DND-41 (cell line): ENCODE results near the gene AP1G1.
A peak's percentile ranks its signal among the peaks of the same experiment; 100 is the strongest.

Experiments
- ATAC-seq: fragments of 200-7000 bp; cut with Tn5 transposase; 3 replicates; pipeline ENCODE4 v1.9.1; 2021; ENCODE audit warnings: low read depth; ENCODE audit not compliant: insufficient read depth
- DNase-seq: peaks from one replicate; pipeline ENCODE4 v3.0.0-alpha.2; 2020
- H2AFZ ChIP-seq: 2 replicates; pipeline ENCODE4 v1.6.0; 2012; ENCODE audit warnings: low read depth, low read length
- H3K27ac ChIP-seq: 2 replicates; pipeline ENCODE4 v1.5.1; 2012; ENCODE audit warnings: low read length, inconsistent platforms
- H3K27me3 ChIP-seq: fragments of 200-600 bp; sonication (generic); 2 replicates; pipeline ENCODE4 v1.6.0; 2012; ENCODE audit warnings: low read length, mild to moderate bottlenecking, inconsistent platforms; ENCODE audit not compliant: insufficient read depth, poor library complexity
- H3K36me3 ChIP-seq: 2 replicates; pipeline ENCODE4 v1.5.1; 2012; ENCODE audit warnings: low read length, inconsistent platforms; ENCODE audit not compliant: insufficient read depth
- H3K4me1 ChIP-seq: 2 replicates; pipeline ENCODE4 v1.5.1; 2012; ENCODE audit warnings: mild to moderate bottlenecking, low read length; ENCODE audit not compliant: insufficient read depth
- H3K4me2 ChIP-seq: 2 replicates; pipeline ENCODE4 v1.6.0; 2012; ENCODE audit warnings: mild to moderate bottlenecking, moderate library complexity, low read length, inconsistent platforms; ENCODE audit not compliant: insufficient read depth
- H3K4me3 ChIP-seq, 2 experiments: fragments of 200-600 bp in 1 of 2; shearing (Covaris generic) in 1 of 2; 2 replicates each; pipeline ENCODE4 v1.5.1; 2012 to 2016; ENCODE audit warnings: inconsistent platforms in 2 of 2, low read length in 2 of 2, mild to moderate bottlenecking in 2 of 2, low read depth in 1 of 2, moderate library complexity in 1 of 2
- H3K79me2 ChIP-seq: 2 replicates; pipeline ENCODE4 v1.6.0; 2012; ENCODE audit warnings: low read length, inconsistent platforms; ENCODE audit not compliant: insufficient read depth
- H3K9ac ChIP-seq: 2 replicates; pipeline ENCODE4 v1.6.0; 2012; ENCODE audit warnings: low read depth, mild to moderate bottlenecking, inconsistent platforms, low read length, moderate library complexity
- H3K9me3 ChIP-seq: 2 replicates; pipeline ENCODE4 v1.5.1; 2012; ENCODE audit warnings: low read length, moderate library complexity, mild to moderate bottlenecking, inconsistent platforms; ENCODE audit not compliant: insufficient read depth, severe bottlenecking
- H4K20me1 ChIP-seq: 2 replicates; pipeline ENCODE4 v1.6.0; 2012; ENCODE audit warnings: low read length; ENCODE audit not compliant: insufficient read depth
- CTCF ChIP-seq: IDR thresholded peaks from 2 replicates; pipeline ENCODE4 v1.5.1; 2012; ENCODE audit warnings: borderline replicate concordance, low read length, moderate library complexity, mild to moderate bottlenecking; ENCODE audit not compliant: poor library complexity, severe bottlenecking; ENCODE audit errors: extremely low read depth
- EZH2 ChIP-seq: IDR thresholded peaks from 3 replicates; pipeline ENCODE4 v1.6.1; 2012; ENCODE audit warnings: borderline replicate concordance, low read depth, mild to moderate bottlenecking, moderate library complexity, low read length, inconsistent platforms; ENCODE audit not compliant: severe bottlenecking

The AP1G1 gene

GRCh38 chr16:71808593-71809459 lies at the start of gene AP1G1:
AP1G1 (minus strand) TSS chr16:71808834; CDS start chr16:71789479, 19,355 bp downstream.
- peaks cover 32% of the 10 kb centered on the region for H3K4me1 ChIP-seq
- H3K79me2 ChIP-seq, result peaks cover 49% of the 10 kb centered on the region
- peak within 1 kb of the TSS; percentile 99 for H3K27ac ChIP-seq

GRCh38 chr16:71855937-71856662 lies 47.5 kb upstream of the AP1G1 start:
- H3K36me3 ChIP-seq, result peaks cover 61% of the 10 kb centered on the region
- ATAC-seq (no peak), DNase-seq (no peak)
- H3K9ac ChIP-seq, result no peak overlapping the region
- H3K79me2 ChIP-seq, result peaks cover 17% of the 10 kb centered on the region; the same call in 1 of the 2 replicates
- no peak overlapping the region for H3K27ac ChIP-seq
- TF ChIP-seq CTCF (no peak), EZH2 (no peak)
- no peak overlapping the region for H3K4me3 ChIP-seq
- no peaks in the 10 kb centered on the region for H3K9me3 ChIP-seq
- peaks cover 40% of the 10 kb centered on the region; the same call in 1 of the 2 replicates for H4K20me1 ChIP-seq
- H3K4me1 ChIP-seq, result peaks cover 9% of the 10 kb centered on the region
- H3K4me2 ChIP-seq, result no peak overlapping the region
- no peaks in the 10 kb centered on the region for H3K27me3 ChIP-seq
- H2AFZ ChIP-seq, result no peak overlapping the region

More at GRCh38 chr16:71808593-71809459, at the start of gene AP1G1:
- ATAC-seq (peak; percentile 96), DNase-seq (peak; percentile 95)
- Histone ChIP-seq H3K4me2 (peak within 1 kb of the TSS; percentile 99), H3K4me3 (peak within 1 kb of the TSS; percentile 95 to 96), H4K20me1 (peaks cover 19% of the 10 kb centered on the region), H2AFZ (peak within 1 kb of the TSS; percentile 95), H3K9ac (peak within 1 kb of the TSS; percentile 68), H3K27me3 (no peaks in the 10 kb centered on the region), H3K9me3 (no peaks in the 10 kb centered on the region), H3K36me3 (peaks cover 16% of the 10 kb centered on the region)
- no peak for TF ChIP-seq CTCF
- no peak for TF ChIP-seq EZH2

- Histone ChIP-seq H3K4me2 (no peak overlapping the region), H3K4me3 (no peak overlapping the region), H2AFZ (no peak overlapping the region), H3K9me3 (no peaks in the 10 kb centered on the region), H3K27me3 (no peaks in the 10 kb centered on the region), H3K79me2 (peaks cover 17% of the 10 kb centered on the region; the same call in 1 of the 2 replicates), H4K20me1 (peaks cover 44% of the 10 kb centered on the region; the same call in 1 of the 2 replicates), H3K4me1 (peaks cover 9% of the 10 kb centered on the region), H3K9ac (no peak overlapping the region), H3K27ac (no peak overlapping the region), H3K36me3 (peaks cover 65% of the 10 kb centered on the region)
- TF ChIP-seq CTCF (no peak), EZH2 (no peak)
- ATAC-seq, result no peak
- DNase-seq, result no peak
Observed at GRCh38 chr16:71854369-71854948, 45.8 kb upstream of the AP1G1 start.
